ENCODE data around the gene TMEM132C.
"Not testable (repeated sequence)": the region's sequence is repeated elsewhere in the genome, so short reads cannot be mapped to it uniquely, and the experiment has no call there.

TMEM132C gene

GRCh38 chr12:128267131-128267622 lies at the start of gene TMEM132C:
TMEM132C (plus strand) TSS chr12:128267170; CDS start chr12:128267403, 233 bp downstream.
- no peak for DNase-seq

GRCh38 chr12:128224226-128224625 lies 42.7 kb upstream of the TMEM132C start:
- DNase-seq, result no peak

GRCh38 chr12:128228581-128228980 lies 38.4 kb upstream of the TMEM132C start:
- DNase-seq, result no peak

GRCh38 chr12:128235635-128236417 lies 31.1 kb upstream of the TMEM132C start:
- no peak for DNase-seq

- DNase-seq, result no peak
Observed at GRCh38 chr12:128236525-128236924, 30.4 kb upstream of the TMEM132C start.

GRCh38 chr12:128240745-128241144 lies 26.2 kb upstream of the TMEM132C start:
- DNase-seq, result no peak

- DNase-seq, result no peak
Observed at GRCh38 chr12:128245121-128245520, 21.8 kb upstream of the TMEM132C start.

- no peak for DNase-seq
Observed at GRCh38 chr12:128245905-128246304, 21.1 kb upstream of the TMEM132C start.

GRCh38 chr12:128250096-128250495 lies 16.9 kb upstream of the TMEM132C start:
- no peak for DNase-seq

GRCh38 chr12:128253829-128254228 lies 13.1 kb upstream of the TMEM132C start:
- DNase-seq, result not testable (repeated sequence)

- DNase-seq, result no peak
Observed at GRCh38 chr12:128258866-128259555, 8.0 kb upstream of the TMEM132C start.

- DNase-seq, result peak; percentile 34
Observed at GRCh38 chr12:128259556-128260070, 7.4 kb upstream of the TMEM132C start.

GRCh38 chr12:128261757-128262156 lies 5.2 kb upstream of the TMEM132C start:
- no peak for DNase-seq

- DNase-seq, result no peak
Observed at GRCh38 chr12:128265566-128265965, 1.4 kb upstream of the TMEM132C start.

- no peak for DNase-seq
Observed at GRCh38 chr12:128266086-128266485, 884 bp upstream of the TMEM132C start.

- no peak for DNase-seq
Observed at GRCh38 chr12:128266541-128267130, 334 bp upstream of the TMEM132C start.

GRCh38 chr12:128267651-128268378 lies 845 bp downstream of the TMEM132C start:
- no peak for DNase-seq

GRCh38 chr12:128268379-128268995 lies 1.5 kb downstream of the TMEM132C start:
- DNase-seq, result no peak

GRCh38 chr12:128269181-128269591 lies 2.2 kb downstream of the TMEM132C start:
- no peak for DNase-seq

- DNase-seq, result no peak
Observed at GRCh38 chr12:128276471-128276870, 9.5 kb downstream of the TMEM132C start.

- DNase-seq, result no peak
Observed at GRCh38 chr12:128286970-128287369, 20.0 kb downstream of the TMEM132C start.

GRCh38 chr12:128288357-128288756 lies 21.4 kb downstream of the TMEM132C start:
- no peak for DNase-seq

Measured in stimulated activated CD8-positive, alpha-beta memory T cell treated with anti-CD3 and anti-CD28 coated beads, Interleukin-4, amount 100 ng/mL, for 48 hours (primary cell).